Caco-2 (cell line): ENCODE results near the gene ACTA1. TPM values are rescaled to one million over a fixed set of nuclear protein-coding genes. Genes with fewer than 3 reads are reported as not detected.

Source experiments
- BruUV-seq: library from RNA; stranded (reverse); fragments of 400-500 nt; replicated peaks from 2 replicates; lab custom pipeline; 2021; lab: Mats Ljungman, UMichigan
- CTCF ChIA-PET: fragments of 300-600 bp; sonication (Branson Sonifier 250); formaldehyde crosslinking; loops from one replicate; lab custom pipeline; 2022; ENCODE audit warnings: antibody characterized with exemption; lab: Charles Lee
- POLR2A ChIA-PET: fragments of 300-600 bp; sonication (Branson Sonifier 250); formaldehyde crosslinking; loops from one replicate; lab custom pipeline; 2022; ENCODE audit warnings: antibody characterized with exemption; lab: Charles Lee
- DNase-seq, 2 experiments: peaks; one replicate each; pipeline versions ENCODE4 v3.0.0 to v3.0.0-alpha.2; 2020 to 2022
- H3K27me3 ChIP-seq: replicated peaks from 2 replicates; pipeline ENCODE4 v1.6.0; 2011; ENCODE audit warnings: low read length; ENCODE audit not compliant: control insufficient read depth, insufficient read depth
- H3K36me3 ChIP-seq: 2 replicates; pipeline ENCODE4 v1.5.1; 2011; ENCODE audit warnings: low read length; ENCODE audit not compliant: control insufficient read depth, insufficient read depth
- H3K4me1 ChIP-seq: fragments of 250-450 bp; sonication (Bioruptor Pico); 2 replicates; pipeline ENCODE4 v1.5.1; 2020; ENCODE audit warnings: mild to moderate bottlenecking
- H3K4me3 ChIP-seq: 2 replicates; pipeline ENCODE4 v1.5.1; 2011; ENCODE audit warnings: low read depth, mild to moderate bottlenecking, control low read depth, low read length
- H3K9me3 ChIP-seq: fragments of 250-450 bp; sonication (Bioruptor Pico); 2 replicates; pipeline ENCODE4 v1.5.1; 2020; ENCODE audit warnings: mild to moderate bottlenecking, moderate library complexity
- H3K27ac Mint-ChIP-seq: one replicate; pipeline ENCODE4 v1.8.0; 2022; ENCODE audit warnings: mixed read lengths; ENCODE audit not compliant: unreplicated experiment
- H3K27me3 Mint-ChIP-seq: one replicate; pipeline ENCODE4 v1.8.0; 2022; ENCODE audit warnings: mixed read lengths; ENCODE audit not compliant: insufficient read depth, unreplicated experiment
- H3K36me3 Mint-ChIP-seq: one replicate; pipeline ENCODE4 v1.8.0; 2022; ENCODE audit warnings: mild to moderate bottlenecking, mixed read lengths; ENCODE audit not compliant: insufficient read depth, unreplicated experiment
- H3K4me1 Mint-ChIP-seq: one replicate; pipeline ENCODE4 v1.8.0; 2022; ENCODE audit warnings: low read depth, mixed read lengths; ENCODE audit not compliant: unreplicated experiment
- H3K4me3 Mint-ChIP-seq: one replicate; pipeline ENCODE4 v1.8.0; 2022; ENCODE audit warnings: mild to moderate bottlenecking, moderate library complexity, mixed read lengths; ENCODE audit not compliant: unreplicated experiment
- H3K9me3 Mint-ChIP-seq: one replicate; pipeline ENCODE4 v1.8.0; 2022; ENCODE audit warnings: mixed read lengths; ENCODE audit not compliant: unreplicated experiment
- CTCF ChIP-seq, 2 experiments: fragments of 200-600 bp in 1 of 2; IDR thresholded peaks; 1 replicate in 1 of 2; 2 replicates in 1 of 2; pipeline versions ENCODE4 v1.5.1 to v1.8.0; 2011 to 2022; ENCODE audit warnings: antibody characterized with exemption in 1 of 2, control low read depth in 1 of 2, inconsistent platforms in 1 of 2, low read depth in 1 of 2, low read length in 1 of 2, mild to moderate bottlenecking in 1 of 2, moderate library complexity in 1 of 2; ENCODE audit not compliant: insufficient read depth in 1 of 2, severe bottlenecking in 1 of 2, unreplicated experiment in 1 of 2
- intact Hi-C: fragments of 100-400 bp; cut with micrococcal nuclease; formaldehyde crosslinking; loops from one replicate; pipeline ENCODE4 v1.10.0; 2022; ENCODE audit not compliant: unreplicated experiment
- total RNA-seq: library from RNA; stranded (reverse); gene quantifications from 2 replicates; pipeline ENCODE4 v1.2.3, GENCODE V29; 2022

The ACTA1 gene
- total RNA-seq, 1 experiment from 2014 or later = 5.1 TPM

- Mint-ChIP-seq H3K4me1 (no peaks in the 10 kb centered on the region), H3K27me3 (no peaks in the 10 kb centered on the region), H3K27ac (no peak overlapping the region), H3K36me3 (peaks cover 48% of the 10 kb centered on the region), H3K4me3 (no peak overlapping the region), H3K9me3 (no peaks in the 10 kb centered on the region)
- Histone ChIP-seq H3K36me3 (no peaks in the 10 kb centered on the region; the same call in 1 of the 2 replicates), H3K4me1 (no peaks in the 10 kb centered on the region), H3K4me3 (no peak overlapping the region), H3K9me3 (no peaks in the 10 kb centered on the region), H3K27me3 (no peaks in the 10 kb centered on the region)
- BruUV-seq = no TSS peak
- ChIA-PET CTCF (no interaction called here), POLR2A (no interaction called here)
- no peak for TF ChIP-seq CTCF (IDR thresholded peaks at IDR 0.05; ENCODE audit: insufficient read depth in 1 of 2, low read depth in 1 of 2, low read length in 1 of 2, severe bottlenecking in 1 of 2, unreplicated experiment in 1 of 2)
- intact Hi-C loops = no loop called here
- DNase-seq = no peak
Observed at GRCh38 chr1:229448354-229448753, 14.5 kb upstream of the ACTA1 start.

- H3K9me3 Mint-ChIP-seq = no peaks in the 10 kb centered on the region
- intact Hi-C loops = no loop called here
- H3K9me3 ChIP-seq = no peaks in the 10 kb centered on the region
- no peaks in the 10 kb centered on the region for H3K4me1 ChIP-seq
- H3K4me3 Mint-ChIP-seq = no peak overlapping the region
- H3K27me3 Mint-ChIP-seq = no peaks in the 10 kb centered on the region
- CTCF ChIA-PET = no interaction called here
- H3K36me3 Mint-ChIP-seq = peaks cover 54% of the 10 kb centered on the region
- H3K27ac Mint-ChIP-seq = no peak overlapping the region
- DNase-seq = no peak
- POLR2A ChIA-PET = no interaction called here
- no peaks in the 10 kb centered on the region for H3K4me1 Mint-ChIP-seq
- no peaks in the 10 kb centered on the region for H3K27me3 ChIP-seq
- H3K36me3 ChIP-seq = no peaks in the 10 kb centered on the region; the same call in 1 of the 2 replicates
- no peak for TF ChIP-seq CTCF (IDR thresholded peaks at IDR 0.05; ENCODE audit: insufficient read depth in 1 of 2, low read depth in 1 of 2, low read length in 1 of 2, severe bottlenecking in 1 of 2, unreplicated experiment in 1 of 2)
- no TSS peak for BruUV-seq
- H3K4me3 ChIP-seq = no peak overlapping the region
Observed at GRCh38 chr1:229447809-229448252, 13.9 kb upstream of the ACTA1 start.

GRCh38 chr1:229445828-229446227 lies 11.9 kb upstream of the ACTA1 start:
- Histone ChIP-seq H3K9me3 (no peaks in the 10 kb centered on the region), H3K4me3 (no peak overlapping the region), H3K27me3 (no peaks in the 10 kb centered on the region), H3K4me1 (no peaks in the 10 kb centered on the region), H3K36me3 (no peaks in the 10 kb centered on the region; the same call in 1 of the 2 replicates)
- peaks cover 68% of the 10 kb centered on the region for H3K36me3 Mint-ChIP-seq
- H3K4me3 Mint-ChIP-seq = no peak overlapping the region
- TF ChIP-seq CTCF (IDR thresholded peaks at IDR 0.05; ENCODE audit: insufficient read depth in 1 of 2, low read depth in 1 of 2, low read length in 1 of 2, severe bottlenecking in 1 of 2, unreplicated experiment in 1 of 2) = no peak
- H3K27ac Mint-ChIP-seq = no peak overlapping the region
- H3K27me3 Mint-ChIP-seq = no peaks in the 10 kb centered on the region
- no TSS peak for BruUV-seq
- H3K4me1 Mint-ChIP-seq = no peaks in the 10 kb centered on the region
- intact Hi-C loops = no loop called here
- POLR2A ChIA-PET = no interaction called here
- H3K9me3 Mint-ChIP-seq = no peaks in the 10 kb centered on the region
- no peak for DNase-seq
- CTCF ChIA-PET = no interaction called here
